Measurements from ENCODE around the gene UBXN6.
A peak's percentile ranks its signal among the peaks of the same experiment; 100 is the strongest.

UBXN6 gene, protein sequence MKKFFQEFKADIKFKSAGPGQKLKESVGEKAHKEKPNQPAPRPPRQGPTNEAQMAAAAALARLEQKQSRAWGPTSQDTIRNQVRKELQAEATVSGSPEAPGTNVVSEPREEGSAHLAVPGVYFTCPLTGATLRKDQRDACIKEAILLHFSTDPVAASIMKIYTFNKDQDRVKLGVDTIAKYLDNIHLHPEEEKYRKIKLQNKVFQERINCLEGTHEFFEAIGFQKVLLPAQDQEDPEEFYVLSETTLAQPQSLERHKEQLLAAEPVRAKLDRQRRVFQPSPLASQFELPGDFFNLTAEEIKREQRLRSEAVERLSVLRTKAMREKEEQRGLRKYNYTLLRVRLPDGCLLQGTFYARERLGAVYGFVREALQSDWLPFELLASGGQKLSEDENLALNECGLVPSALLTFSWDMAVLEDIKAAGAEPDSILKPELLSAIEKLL

DNA sequence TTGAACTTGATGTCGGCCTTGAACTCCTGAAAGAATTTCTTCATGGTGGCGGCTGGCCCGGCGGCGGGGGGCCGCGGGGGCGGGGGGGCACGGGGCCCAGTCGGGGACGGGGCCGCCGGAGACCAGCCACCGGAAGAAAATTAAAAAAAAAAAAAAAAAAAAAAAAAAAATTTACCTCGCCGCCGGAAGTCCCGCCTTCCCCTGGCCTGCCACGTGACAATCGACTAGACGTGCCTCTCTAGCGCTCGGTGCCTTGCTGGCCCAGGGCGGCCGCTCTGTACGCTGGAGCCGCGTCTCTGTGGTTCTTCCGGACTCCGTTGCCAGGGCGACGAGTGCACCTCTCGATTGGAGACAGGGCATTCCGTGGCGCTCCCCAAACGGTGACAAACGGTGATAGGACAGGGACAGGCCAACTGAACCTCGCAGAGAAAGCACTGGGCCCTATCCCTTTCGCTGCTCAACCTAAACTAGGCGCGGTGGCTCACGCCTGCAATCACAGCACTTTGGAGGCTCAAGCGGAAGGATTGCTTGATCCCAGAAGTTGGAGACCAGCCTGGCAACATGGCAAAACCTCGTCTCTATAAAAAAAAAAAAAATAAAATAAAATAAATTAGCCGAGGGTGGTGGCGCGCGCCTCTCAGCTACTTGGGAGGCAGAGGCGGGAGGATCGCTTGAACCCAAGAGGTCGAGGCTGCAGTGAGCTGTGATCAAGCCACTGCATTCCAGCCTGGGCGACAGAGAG lies at the start of gene UBXN6:
Gene UBXN6, minus strand, starts transcription at position 141 of the 742 bp plus-strand sequence. Its CDS starts 97 bp downstream, at position 44.
- peak within 1 kb of the TSS; percentile 92 for H3K4me3 Mint-ChIP-seq
- H3K36me3 Mint-ChIP-seq (ENCODE audit: low read depth): peaks cover 5% of the 10 kb centered on the region
- peaks cover 12% of the 10 kb centered on the region for H3K4me1 Mint-ChIP-seq (ENCODE audit: low read depth)
- no peaks in the 10 kb centered on the region for H3K9me3 Mint-ChIP-seq
- H3K27ac Mint-ChIP-seq: peak within 1 kb of the TSS; percentile 91
- no peaks in the 10 kb centered on the region for H3K27me3 Mint-ChIP-seq (ENCODE audit: low read depth)

GRCh38 chr19:4507150-4507452 lies 49.5 kb upstream of the UBXN6 start:
- Mint-ChIP-seq H3K27ac (no peak overlapping the region), H3K36me3 (ENCODE audit: low read depth) (peaks cover 9% of the 10 kb centered on the region), H3K27me3 (ENCODE audit: low read depth) (no peaks in the 10 kb centered on the region), H3K9me3 (no peaks in the 10 kb centered on the region), H3K4me1 (ENCODE audit: low read depth) (peaks cover 9% of the 10 kb centered on the region), H3K4me3 (no peak overlapping the region)

DNA sequence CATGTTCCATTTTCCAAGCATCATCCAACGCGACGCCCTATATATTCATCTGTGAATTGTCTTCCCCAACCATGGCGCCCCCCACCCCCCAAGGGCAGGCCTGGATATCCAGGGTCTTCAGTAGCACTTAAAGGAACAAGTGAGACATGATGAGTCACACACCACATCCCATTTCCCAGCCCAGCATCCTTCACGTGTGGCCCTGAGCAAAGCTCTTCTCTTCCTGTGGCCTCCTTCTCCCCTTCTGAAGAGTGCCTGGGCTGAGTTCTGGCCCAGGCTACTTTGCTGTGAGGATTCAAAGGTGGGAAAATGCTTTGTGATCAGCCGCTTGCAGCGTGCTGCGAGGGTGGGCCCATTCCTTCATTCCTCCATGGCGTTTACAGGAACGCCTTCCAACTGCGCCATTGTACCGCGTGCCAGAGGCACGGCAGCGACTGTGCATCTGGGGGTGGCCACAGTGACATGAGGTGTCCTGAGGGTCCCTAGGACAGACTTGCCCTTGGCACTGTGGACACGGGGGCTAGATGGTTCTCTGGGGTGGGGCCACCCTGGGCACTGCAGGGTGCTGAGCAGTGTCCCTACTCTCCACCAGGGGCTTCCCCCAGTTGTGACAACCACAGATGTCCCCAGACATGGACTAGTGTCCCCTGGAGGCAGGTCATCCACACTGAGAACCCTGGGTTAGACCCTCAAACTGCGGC lies 49.0 kb upstream of the UBXN6 start:
- no peaks in the 10 kb centered on the region for H3K27me3 Mint-ChIP-seq (ENCODE audit: low read depth)
- H3K27ac Mint-ChIP-seq: peak overlapping the region; percentile 73
- no peaks in the 10 kb centered on the region for H3K9me3 Mint-ChIP-seq
- no peak overlapping the region for H3K4me3 Mint-ChIP-seq
- peaks cover 9% of the 10 kb centered on the region for H3K36me3 Mint-ChIP-seq (ENCODE audit: low read depth)
- peaks cover 9% of the 10 kb centered on the region for H3K4me1 Mint-ChIP-seq (ENCODE audit: low read depth)

DNA sequence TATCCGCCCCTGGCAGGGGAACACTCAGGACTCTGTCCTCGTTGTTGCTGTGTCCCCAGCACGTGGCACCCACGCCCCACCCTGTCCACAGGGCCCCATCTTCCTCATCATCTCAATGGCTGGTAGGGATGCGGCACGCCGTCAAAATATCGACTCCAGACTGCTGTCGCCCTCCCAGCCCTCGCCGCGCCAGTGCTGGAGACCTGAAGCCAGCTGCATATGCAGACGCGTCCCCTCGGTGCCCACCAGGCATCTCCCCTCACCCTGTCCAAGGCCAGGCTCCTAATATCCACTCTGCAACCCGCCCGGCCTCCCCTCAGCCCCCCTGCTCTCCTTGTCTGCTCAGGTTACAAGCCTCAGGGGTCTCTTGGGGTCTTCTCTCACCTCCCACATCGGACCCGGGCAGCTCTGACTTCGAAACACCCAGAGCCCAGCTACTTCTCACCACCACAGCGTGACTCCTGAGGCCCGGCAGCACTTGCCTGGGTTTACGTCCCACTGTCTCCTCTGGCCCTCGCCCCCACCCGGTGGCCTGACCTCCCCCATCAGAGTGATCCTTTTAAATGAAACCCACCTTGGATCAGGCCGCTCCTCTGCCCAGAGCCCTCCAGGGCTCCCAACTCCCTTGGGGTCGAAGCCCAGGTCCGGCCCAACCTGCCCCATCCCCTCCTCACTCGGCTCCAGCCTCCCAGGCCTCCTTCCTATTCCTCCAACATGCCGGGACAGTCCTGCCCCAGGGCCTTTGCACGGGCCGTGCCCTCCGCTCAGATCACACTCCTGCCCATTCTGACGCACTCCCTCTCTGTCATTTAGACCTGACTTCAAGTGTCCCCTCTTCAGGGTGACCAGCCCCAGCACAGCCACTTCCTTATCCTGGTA lies 48.2 kb upstream of the UBXN6 start:
- H3K27me3 Mint-ChIP-seq (ENCODE audit: low read depth): no peaks in the 10 kb centered on the region
- no peak overlapping the region for H3K4me3 Mint-ChIP-seq
- H3K9me3 Mint-ChIP-seq: no peaks in the 10 kb centered on the region
- H3K4me1 Mint-ChIP-seq (ENCODE audit: low read depth): peaks cover 9% of the 10 kb centered on the region
- H3K27ac Mint-ChIP-seq: peak overlapping the region; percentile 73
- H3K36me3 Mint-ChIP-seq (ENCODE audit: low read depth): peaks cover 9% of the 10 kb centered on the region

- Mint-ChIP-seq H3K27ac (no peak overlapping the region), H3K36me3 (ENCODE audit: low read depth) (peaks cover 9% of the 10 kb centered on the region), H3K4me1 (ENCODE audit: low read depth) (peaks cover 9% of the 10 kb centered on the region), H3K9me3 (no peaks in the 10 kb centered on the region), H3K4me3 (no peak overlapping the region), H3K27me3 (ENCODE audit: low read depth) (no peaks in the 10 kb centered on the region)
These were observed 47.4 kb upstream of the UBXN6 start for GRCh38 chr19:4504891-4505569.

GRCh38 chr19:4504297-4504701 lies 46.7 kb upstream of the UBXN6 start:
- Mint-ChIP-seq H3K9me3 (no peaks in the 10 kb centered on the region), H3K27ac (no peak overlapping the region), H3K4me3 (no peak overlapping the region), H3K36me3 (ENCODE audit: low read depth) (peaks cover 9% of the 10 kb centered on the region), H3K27me3 (ENCODE audit: low read depth) (no peaks in the 10 kb centered on the region), H3K4me1 (ENCODE audit: low read depth) (peaks cover 9% of the 10 kb centered on the region)

GRCh38 chr19:4503825-4504170 lies 46.2 kb upstream of the UBXN6 start:
- Mint-ChIP-seq H3K4me1 (ENCODE audit: low read depth) (peaks cover 9% of the 10 kb centered on the region), H3K27ac (no peak overlapping the region), H3K36me3 (ENCODE audit: low read depth) (peaks cover 9% of the 10 kb centered on the region), H3K27me3 (ENCODE audit: low read depth) (no peaks in the 10 kb centered on the region), H3K9me3 (no peaks in the 10 kb centered on the region), H3K4me3 (no peak overlapping the region)

- no peaks in the 10 kb centered on the region for H3K9me3 Mint-ChIP-seq
- peaks cover 9% of the 10 kb centered on the region for H3K4me1 Mint-ChIP-seq (ENCODE audit: low read depth)
- peaks cover 9% of the 10 kb centered on the region for H3K36me3 Mint-ChIP-seq (ENCODE audit: low read depth)
- no peak overlapping the region for H3K4me3 Mint-ChIP-seq
- no peak overlapping the region for H3K27ac Mint-ChIP-seq
- no peaks in the 10 kb centered on the region for H3K27me3 Mint-ChIP-seq (ENCODE audit: low read depth)
These were observed 45.7 kb upstream of the UBXN6 start for GRCh38 chr19:4503132-4503824.

- Mint-ChIP-seq H3K4me1 (ENCODE audit: low read depth) (peaks cover 9% of the 10 kb centered on the region), H3K9me3 (no peaks in the 10 kb centered on the region), H3K27ac (no peak overlapping the region), H3K36me3 (ENCODE audit: low read depth) (peaks cover 9% of the 10 kb centered on the region), H3K4me3 (no peak overlapping the region), H3K27me3 (ENCODE audit: low read depth) (no peaks in the 10 kb centered on the region)
These were observed 44.9 kb upstream of the UBXN6 start for GRCh38 chr19:4502282-4503131.

GRCh38 chr19:4501691-4502090 lies 44.1 kb upstream of the UBXN6 start:
- Mint-ChIP-seq H3K27me3 (ENCODE audit: low read depth) (no peaks in the 10 kb centered on the region), H3K4me3 (no peak overlapping the region), H3K36me3 (ENCODE audit: low read depth) (peaks cover 9% of the 10 kb centered on the region), H3K9me3 (no peaks in the 10 kb centered on the region), H3K27ac (no peak overlapping the region), H3K4me1 (ENCODE audit: low read depth) (peaks cover 8% of the 10 kb centered on the region)

DNA sequence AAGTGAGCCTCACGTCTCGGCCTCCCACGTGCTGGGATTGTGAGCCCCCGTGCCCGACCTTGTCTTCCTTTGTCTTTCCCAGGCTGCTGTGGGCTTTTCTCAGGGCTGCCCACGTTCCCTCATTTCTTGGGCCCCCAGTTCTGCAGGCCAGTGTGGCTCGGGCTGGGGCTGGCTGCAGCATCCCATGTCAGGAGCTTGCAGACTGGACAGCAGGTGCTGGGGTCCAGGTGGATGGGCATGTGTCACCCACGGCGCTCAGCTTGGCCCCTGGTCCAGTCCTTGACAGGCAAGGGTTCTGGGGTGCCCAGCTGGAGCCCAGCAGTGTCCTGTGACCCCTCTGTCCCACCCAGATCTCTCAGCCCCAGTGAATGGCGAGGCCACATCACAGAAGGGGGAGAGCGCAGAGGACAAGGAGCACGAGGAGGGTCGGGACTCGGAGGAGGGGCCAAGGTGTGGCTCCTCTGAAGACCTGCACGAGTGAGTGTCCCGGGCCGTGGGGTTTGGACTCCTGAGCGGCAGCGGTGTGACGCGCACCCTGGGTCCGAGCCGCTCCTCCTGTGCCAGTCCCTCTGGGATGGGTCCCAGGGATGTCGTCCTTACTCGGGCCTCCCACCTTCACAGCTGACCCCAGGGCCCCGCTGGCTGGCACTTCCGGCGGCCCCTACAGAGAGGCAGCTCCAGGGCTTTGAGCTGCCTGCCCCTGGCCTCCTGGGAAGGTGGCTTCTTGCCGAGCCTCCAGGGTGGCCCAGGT lies 43.4 kb upstream of the UBXN6 start:
- H3K4me3 Mint-ChIP-seq: no peak overlapping the region
- no peaks in the 10 kb centered on the region for H3K27me3 Mint-ChIP-seq (ENCODE audit: low read depth)
- peaks cover 2% of the 10 kb centered on the region for H3K4me1 Mint-ChIP-seq (ENCODE audit: low read depth)
- H3K9me3 Mint-ChIP-seq: no peaks in the 10 kb centered on the region
- peaks cover 7% of the 10 kb centered on the region for H3K36me3 Mint-ChIP-seq (ENCODE audit: low read depth)
- no peak overlapping the region for H3K27ac Mint-ChIP-seq

- H3K27ac Mint-ChIP-seq: no peak overlapping the region
- H3K4me3 Mint-ChIP-seq: no peak overlapping the region
- H3K36me3 Mint-ChIP-seq (ENCODE audit: low read depth): peaks cover 2% of the 10 kb centered on the region
- no peaks in the 10 kb centered on the region for H3K9me3 Mint-ChIP-seq
- H3K4me1 Mint-ChIP-seq (ENCODE audit: low read depth): no peaks in the 10 kb centered on the region
- H3K27me3 Mint-ChIP-seq (ENCODE audit: low read depth): no peaks in the 10 kb centered on the region
These were observed 42.3 kb upstream of the UBXN6 start for GRCh38 chr19:4499855-4500254.
